Measurements from ENCODE around the gene SLC25A29. TPM values are rescaled to one million over a fixed set of nuclear protein-coding genes. Genes with fewer than 3 reads are reported as not detected.
A peak's percentile ranks its signal among the peaks of the same experiment; 100 is the strongest.

SLC25A29 gene
- total and polyA plus RNA-seq, 2 of the 13 experiments (the other 11 are each of a cell fraction or from before 2014, with no cell fraction given) = 12.2 to 17.2 TPM

GRCh38 chr14:100348253-100348729 is 42.0 kb upstream of the SLC25A29 start (continued):
- TF ChIP-seq SNAPC4 (CRISPR knock-in tag; IDR thresholded peaks at IDR 0.05) = no peak
- TF ChIP-seq ZNF296 (CRISPR knock-in tag; conservative IDR thresholded peaks at IDR 0.05) = no peak
- no peak for TF ChIP-seq FOXC1 (CRISPR knock-in tag; IDR thresholded peaks at IDR 0.05; ENCODE audit: borderline replicate concordance)
- TF ChIP-seq NONO (IDR thresholded peaks at IDR 0.05) = no peak
- TF ChIP-seq NONO (CRISPR knock-in tag; conservative IDR thresholded peaks at IDR 0.05) = peak; percentile 45; the same call in 1 of the 2 replicates
- no peak for TF ChIP-seq ZNF749 (CRISPR knock-in tag; IDR thresholded peaks at IDR 0.05; ENCODE audit: borderline replicate concordance)
- no peak for TF ChIP-seq ZEB1 (IDR thresholded peaks at IDR 0.05; ENCODE audit: insufficient replicate concordance, low read depth)
- TF ChIP-seq NRL (CRISPR knock-in tag; IDR thresholded peaks at IDR 0.05; ENCODE audit: borderline replicate concordance) = no peak
- no peak for TF ChIP-seq GATAD2A (CRISPR knock-in tag; IDR thresholded peaks at IDR 0.05)
- TF ChIP-seq ZZZ3 (CRISPR knock-in tag; IDR thresholded peaks at IDR 0.05; ENCODE audit: borderline replicate concordance) = no peak
- TF ChIP-seq ZBTB20 (CRISPR knock-in tag; IDR thresholded peaks at IDR 0.05; ENCODE audit: borderline replicate concordance, low read depth) = no peak
- TF ChIP-seq ZNF101 (CRISPR knock-in tag; IDR thresholded peaks at IDR 0.05; ENCODE audit: borderline replicate concordance, low read depth) = no peak
- no peak for TF ChIP-seq MTA3 (CRISPR knock-in tag; IDR thresholded peaks at IDR 0.05)
- TF ChIP-seq CAMTA2 (CRISPR knock-in tag; IDR thresholded peaks at IDR 0.05; ENCODE audit: borderline replicate concordance) = no peak
- TF ChIP-seq FOXA1 (IDR thresholded peaks at IDR 0.05) = no peak
- no peak for TF ChIP-seq FOXA1 (CRISPR knock-in tag; IDR thresholded peaks at IDR 0.05)
- no peak for TF ChIP-seq MEIS1 (CRISPR knock-in tag; IDR thresholded peaks at IDR 0.05; ENCODE audit: borderline replicate concordance)
- no peak for TF ChIP-seq DMAP1 (CRISPR knock-in tag; IDR thresholded peaks at IDR 0.05)
- TF ChIP-seq SKI (IDR thresholded peaks at IDR 0.05; ENCODE audit: partially characterized antibody) = peak; percentile 64
- TF ChIP-seq MBD4 (IDR thresholded peaks at IDR 0.05; ENCODE audit: borderline replicate concordance, low read length) = no peak
- no peak for TF ChIP-seq ZNF431 (CRISPR knock-in tag; IDR thresholded peaks at IDR 0.05; ENCODE audit: borderline replicate concordance, low read depth)
- TF ChIP-seq SOX6 (IDR thresholded peaks at IDR 0.05) = no peak
- peak; percentile 70 for TF ChIP-seq SOX6 (CRISPR knock-in tag; IDR thresholded peaks at IDR 0.05)
- TF ChIP-seq, protein P1, sequence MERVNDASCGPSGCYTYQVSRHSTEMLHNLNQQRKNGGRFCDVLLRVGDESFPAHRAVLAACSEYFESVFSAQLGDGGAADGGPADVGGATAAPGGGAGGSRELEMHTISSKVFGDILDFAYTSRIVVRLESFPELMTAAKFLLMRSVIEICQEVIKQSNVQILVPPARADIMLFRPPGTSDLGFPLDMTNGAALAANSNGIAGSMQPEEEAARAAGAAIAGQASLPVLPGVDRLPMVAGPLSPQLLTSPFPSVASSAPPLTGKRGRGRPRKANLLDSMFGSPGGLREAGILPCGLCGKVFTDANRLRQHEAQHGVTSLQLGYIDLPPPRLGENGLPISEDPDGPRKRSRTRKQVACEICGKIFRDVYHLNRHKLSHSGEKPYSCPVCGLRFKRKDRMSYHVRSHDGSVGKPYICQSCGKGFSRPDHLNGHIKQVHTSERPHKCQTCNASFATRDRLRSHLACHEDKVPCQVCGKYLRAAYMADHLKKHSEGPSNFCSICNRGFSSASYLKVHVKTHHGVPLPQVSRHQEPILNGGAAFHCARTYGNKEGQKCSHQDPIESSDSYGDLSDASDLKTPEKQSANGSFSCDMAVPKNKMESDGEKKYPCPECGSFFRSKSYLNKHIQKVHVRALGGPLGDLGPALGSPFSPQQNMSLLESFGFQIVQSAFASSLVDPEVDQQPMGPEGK (CRISPR knock-in tag; IDR thresholded peaks at IDR 0.05) = peak; percentile 52; the same call in 1 of the 2 replicates
- peak; percentile 41; the same call in 1 of the 2 replicates for TF ChIP-seq ZFX (CRISPR knock-in tag; IDR thresholded peaks at IDR 0.05; ENCODE audit: low read depth)
- peak; percentile 50; the same call in 1 of the 2 replicates for TF ChIP-seq RXRA (CRISPR knock-in tag; IDR thresholded peaks at IDR 0.05)
